Astrocyte (in vitro differentiated cells and primary cell): ENCODE measurements around the gene TMA7B.

Source experiments
- CTCF ChIP-seq: IDR thresholded peaks from 2 replicates; pipeline ENCODE4 v1.5.1; 2011; ENCODE audit warnings: low read depth, mild to moderate bottlenecking, inconsistent platforms, low read length, moderate library complexity; ENCODE audit not compliant: insufficient read depth
- EZH2 ChIP-seq: IDR thresholded peaks from 2 replicates; pipeline ENCODE4 v1.6.1; 2012; ENCODE audit warnings: mild to moderate bottlenecking, low read length, inconsistent platforms; ENCODE audit not compliant: insufficient read depth

- TF ChIP-seq CTCF (no peak), EZH2 (no peak)
These were observed 43.7 kb upstream of the TMA7B start for GRCh38 chr22:39916496-39916895.
